ENCODE measurements around the gene SHD.

The SHD gene

GRCh38 chr19:4323692-4324091, 44.6 kb downstream of the SHD start:
- peaks cover 18% of the 10 kb centered on the region for H3K27me3 ChIP-seq (ENCODE audit: insufficient read depth, poor library complexity, severe bottlenecking)
- no peak overlapping the region for H3K27ac ChIP-seq (replicated peaks)
- H3K4me3 ChIP-seq (replicated peaks; ENCODE audit: insufficient read depth, low read length), result no peak overlapping the region
- no peak for TF ChIP-seq CTCF (IDR thresholded peaks at IDR 0.05; ENCODE audit: insufficient read depth, low read length)
- TF ChIP-seq GABPA (IDR thresholded peaks at IDR 0.05; ENCODE audit: low read depth), result no peak
- TF ChIP-seq SPI1 (IDR thresholded peaks at IDR 0.05; ENCODE audit: borderline replicate concordance, low read depth), result no peak
- TF ChIP-seq POLR2AphosphoS5 (IDR thresholded peaks at IDR 0.05; ENCODE audit: low read depth), result no peak
- TF ChIP-seq REST (IDR thresholded peaks at IDR 0.05; ENCODE audit: insufficient replicate concordance, low read depth), result no peak
- no peak for DNase-seq (ENCODE audit: low read depth in 1 of 2, low spot score in 1 of 2)

GRCh38 chr19:4324228-4324627, 45.2 kb downstream of the SHD start:
- H3K27me3 ChIP-seq (ENCODE audit: insufficient read depth, poor library complexity, severe bottlenecking), result peaks cover 23% of the 10 kb centered on the region
- no peak for TF ChIP-seq GABPA (IDR thresholded peaks at IDR 0.05; ENCODE audit: low read depth)
- TF ChIP-seq REST (IDR thresholded peaks at IDR 0.05; ENCODE audit: insufficient replicate concordance, low read depth), result no peak
- no peak for TF ChIP-seq POLR2AphosphoS5 (IDR thresholded peaks at IDR 0.05; ENCODE audit: low read depth)
- no peak for TF ChIP-seq CTCF (IDR thresholded peaks at IDR 0.05; ENCODE audit: insufficient read depth, low read length)
- no peak for TF ChIP-seq SPI1 (IDR thresholded peaks at IDR 0.05; ENCODE audit: borderline replicate concordance, low read depth)
- no peak overlapping the region for H3K4me3 ChIP-seq (replicated peaks; ENCODE audit: insufficient read depth, low read length)
- DNase-seq (ENCODE audit: low read depth in 1 of 2, low spot score in 1 of 2), result no peak
- H3K27ac ChIP-seq (replicated peaks), result no peak overlapping the region

GRCh38 chr19:4326215-4326836, 47.3 kb downstream of the SHD start:
- H3K4me3 ChIP-seq (replicated peaks; ENCODE audit: insufficient read depth, low read length), result no peak overlapping the region
- TF ChIP-seq GABPA (IDR thresholded peaks at IDR 0.05; ENCODE audit: low read depth) (no peak), SPI1 (IDR thresholded peaks at IDR 0.05; ENCODE audit: borderline replicate concordance, low read depth) (no peak), REST (IDR thresholded peaks at IDR 0.05; ENCODE audit: insufficient replicate concordance, low read depth) (no peak), POLR2AphosphoS5 (IDR thresholded peaks at IDR 0.05; ENCODE audit: low read depth) (no peak), CTCF (IDR thresholded peaks at IDR 0.05; ENCODE audit: insufficient read depth, low read length) (no peak)

More at GRCh38 chr19:4326215-4326836, 47.3 kb downstream of the SHD start:
- peaks cover 24% of the 10 kb centered on the region for H3K27me3 ChIP-seq (ENCODE audit: insufficient read depth, poor library complexity, severe bottlenecking)
- no peak overlapping the region for H3K27ac ChIP-seq (replicated peaks)
- DNase-seq (ENCODE audit: low read depth in 1 of 2, low spot score in 1 of 2), result no peak

Measured in HL-60 (cell line).